Omental fat pad (tissue), 4 donors: ENCODE measurements around the gene LSM7. TPM values are rescaled to one million over a fixed set of nuclear protein-coding genes. Genes with fewer than 3 reads are reported as not detected.

Experiments
- ATAC-seq: fragments of 150-250 bp; one replicate; pipeline ENCODE4 v1.9.1; 2016; ENCODE audit warnings: mild to moderate bottlenecking, moderate library complexity; ENCODE audit not compliant: low FRiP score
- DNase-seq: peaks from one replicate; pipeline ENCODE4 v3.0.0-alpha.2; 2019; ENCODE audit warnings: low spot score
- CTCF ChIP-seq, 3 donors: fragments of 450-650 bp; IDR thresholded peaks; one replicate each; pipeline ENCODE4 v1.5.1; 2016 to 2017; ENCODE audit warnings: antibody characterized with exemption in 3 of 3, mild to moderate bottlenecking in 3 of 3, moderate library complexity in 2 of 3
- total RNA-seq, 4 donors: library from RNA; depleted of rRNA; stranded (reverse); fragments of >200 nt; gene quantifications; one replicate each; pipeline ENCODE4 v1.1.0, GENCODE V29; 2016

LSM7 gene
- total RNA-seq, 4 donors from 2014 or later, result 101 to 142 (median 115) TPM

GRCh38 chr19:2312820-2313501 lies 15.4 kb downstream of the LSM7 start:
- DNase-seq, result no peak
- TF ChIP-seq CTCF (IDR thresholded peaks at IDR 0.05), result no peak
- no peak for ATAC-seq

- ATAC-seq, result no peak
These were observed 17.3 kb downstream of the LSM7 start for GRCh38 chr19:2311093-2311492.

DNA sequence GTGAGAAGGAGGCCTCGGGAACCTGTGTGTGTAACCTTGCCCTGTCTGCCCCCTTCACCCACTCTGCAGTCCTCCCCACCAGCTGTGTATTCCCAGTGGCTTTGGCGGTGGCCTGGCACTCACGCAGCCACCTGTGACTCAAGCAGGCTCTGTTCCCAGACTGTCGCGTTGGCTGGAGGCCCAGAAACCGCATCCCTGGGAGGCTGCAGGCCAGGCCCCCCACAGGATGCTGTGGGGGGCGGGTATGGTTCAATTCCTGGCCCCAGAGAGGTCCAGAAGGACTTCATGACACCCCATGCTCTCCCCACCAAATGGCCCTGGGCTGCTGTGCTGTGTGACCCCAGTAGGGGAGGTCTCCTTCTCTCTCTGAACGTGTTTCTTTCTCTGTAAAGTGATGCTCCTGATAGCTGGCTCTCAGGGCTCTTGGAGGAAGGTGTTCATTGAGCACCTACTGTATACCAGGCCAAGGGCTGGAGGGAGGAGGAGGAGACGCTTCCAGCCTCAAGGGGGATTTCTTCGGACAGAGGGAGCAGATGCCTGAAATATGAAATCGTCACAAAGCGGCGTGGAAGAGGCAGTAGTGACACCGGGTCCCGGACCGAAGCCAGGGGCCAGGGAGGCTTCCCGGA lies 18.5 kb downstream of the LSM7 start:
- TF ChIP-seq CTCF (IDR thresholded peaks at IDR 0.05), result no peak
- ATAC-seq (no peak), DNase-seq (no peak)

More at GRCh38 chr19:2311093-2311492, 17.3 kb downstream of the LSM7 start:
- DNase-seq, result no peak
- TF ChIP-seq CTCF (IDR thresholded peaks at IDR 0.05), result no peak

DNA sequence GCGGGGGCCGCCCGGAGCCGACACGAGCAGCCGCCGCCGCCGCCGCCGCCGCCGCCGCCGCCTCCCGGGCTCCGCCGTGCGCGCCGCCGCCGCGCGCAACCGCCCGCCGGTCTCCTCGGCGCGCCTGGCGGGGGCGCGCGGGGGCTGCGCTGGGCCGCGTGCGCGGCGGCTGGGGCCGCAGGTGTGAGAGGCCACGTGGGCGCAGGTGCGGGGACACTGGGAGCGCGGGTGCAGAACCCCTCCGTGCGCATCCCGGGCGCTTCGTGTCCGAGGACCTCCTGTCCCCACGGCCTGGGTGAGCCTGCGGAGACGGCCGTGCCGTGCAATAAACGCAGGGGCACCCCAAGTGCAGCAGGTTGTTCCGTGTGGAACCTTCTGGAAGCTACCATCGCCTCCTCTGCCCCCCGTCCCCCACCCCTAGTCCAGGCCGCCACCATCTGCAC lies 20.3 kb downstream of the LSM7 start, which contains the start of gene LINGO3:
LINGO3 (minus strand) TSS at position 41 of the 443 bp plus-strand sequence. CDS start 16,378 bp downstream, outside the sequence.
- ATAC-seq (no peak), DNase-seq (no peak)
- TF ChIP-seq CTCF (IDR thresholded peaks at IDR 0.05), result no peak

- ATAC-seq (no peak), DNase-seq (no peak)
- TF ChIP-seq CTCF (IDR thresholded peaks at IDR 0.05), result no peak
These were observed 20.8 kb downstream of the LSM7 start for GRCh38 chr19:2307518-2308012.

DNA sequence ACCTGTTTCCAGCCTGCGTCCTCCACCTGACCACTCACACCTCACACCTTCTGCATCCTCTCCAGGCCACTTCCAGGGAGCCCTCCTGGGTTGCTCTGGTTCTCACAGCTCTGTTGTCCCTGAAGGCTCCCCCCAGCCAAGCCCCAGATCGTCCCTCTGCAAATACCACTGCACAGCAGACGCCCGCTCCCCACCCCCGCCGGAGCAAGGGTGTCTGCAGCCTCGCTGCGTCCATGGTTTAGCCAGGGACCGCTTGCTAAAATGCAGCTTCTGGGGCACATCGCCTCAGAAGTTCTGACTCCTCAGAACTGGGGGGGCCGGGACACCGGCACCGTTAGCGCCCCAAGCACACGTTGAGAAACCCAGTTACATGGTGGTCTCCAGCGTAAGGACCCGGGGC lies 21.4 kb downstream of the LSM7 start:
- ATAC-seq (no peak), DNase-seq (no peak)
- no peak for TF ChIP-seq CTCF (IDR thresholded peaks at IDR 0.05)
